ENCODE results near the gene PTPRJ. TPM values are rescaled to one million over a fixed set of nuclear protein-coding genes. Genes with fewer than 3 reads are reported as not detected.

Gene PTPRJ
- polyA plus RNA-seq, 1 donor (not counting 4 experiments of a cell fraction or from before 2014, with no cell fraction given): 0.84 TPM

- Histone ChIP-seq H3K79me2 (ENCODE audit: control insufficient read depth, insufficient read depth, low read length) (no peaks in the 10 kb centered on the region), H3K4me2 (ENCODE audit: control insufficient read depth, extremely low read depth, insufficient read depth, low read depth, low read length) (no peak overlapping the region), H3K27ac (ENCODE audit: control insufficient read depth, insufficient read depth, low read length) (no peak overlapping the region), H3K4me1 (ENCODE audit: control insufficient read depth, extremely low read depth, insufficient read depth, low read length) (peaks cover 7% of the 10 kb centered on the region), H3K9me3 (ENCODE audit: control insufficient read depth, low read depth, low read length) (no peaks in the 10 kb centered on the region), H3K36me3 (ENCODE audit: control insufficient read depth in 2 of 2, extremely low read depth in 1 of 2, insufficient read depth in 2 of 2, low read length in 2 of 2) (no peaks in the 10 kb centered on the region), H3K4me3 (ENCODE audit: control insufficient read depth in 2 of 3, extremely low read depth in 1 of 3, insufficient read depth in 2 of 3, low read depth in 1 of 3, low read length in 3 of 3) (no peak overlapping the region), H4K20me1 (ENCODE audit: control insufficient read depth, extremely low read depth, insufficient read depth, low read length) (no peaks in the 10 kb centered on the region), H3K27me3 (ENCODE audit: control insufficient read depth, extremely low read depth, insufficient read depth, low read length) (no peaks in the 10 kb centered on the region), H3K9ac (ENCODE audit: control insufficient read depth, extremely low read depth, insufficient read depth, low read length) (no peak overlapping the region), H3K9me1 (ENCODE audit: control insufficient read depth, extremely low read depth, insufficient read depth, low read length) (no peaks in the 10 kb centered on the region), H2AFZ (ENCODE audit: control insufficient read depth, low read length) (no peak overlapping the region)
- TF ChIP-seq CTCF (optimal IDR thresholded peaks at IDR 0.05 in 1 of 3, IDR thresholded peaks at IDR 0.05 in 1 of 3, conservative IDR thresholded peaks at IDR 0.05 in 1 of 3; ENCODE audit: extremely low read depth in 1 of 3, insufficient read depth in 2 of 3, low read length in 3 of 3) (no peak), EZH2 (IDR thresholded peaks at IDR 0.05; ENCODE audit: low read length) (no peak)
- DNase-seq (ENCODE audit: low read depth, low spot score): no peak
- FAIRE-seq: no peak
- dilution Hi-C loops (cut with MboI; ENCODE audit: extremely low pct_ligation_motif_present, low sequenced_read_pairs): no loop called here
These were observed 6.4 kb downstream of the PTPRJ start for GRCh38 chr11:47986742-47987141.

GRCh38 chr11:47987310-47987709 lies 7.0 kb downstream of the PTPRJ start:
- Histone ChIP-seq H3K9ac (ENCODE audit: control insufficient read depth, extremely low read depth, insufficient read depth, low read length) (no peak overlapping the region), H3K79me2 (ENCODE audit: control insufficient read depth, insufficient read depth, low read length) (no peaks in the 10 kb centered on the region), H2AFZ (ENCODE audit: control insufficient read depth, low read length) (no peak overlapping the region), H3K4me1 (ENCODE audit: control insufficient read depth, extremely low read depth, insufficient read depth, low read length) (peaks cover 7% of the 10 kb centered on the region), H3K27me3 (ENCODE audit: control insufficient read depth, extremely low read depth, insufficient read depth, low read length) (no peaks in the 10 kb centered on the region), H3K9me1 (ENCODE audit: control insufficient read depth, extremely low read depth, insufficient read depth, low read length) (no peaks in the 10 kb centered on the region), H3K4me2 (ENCODE audit: control insufficient read depth, extremely low read depth, insufficient read depth, low read depth, low read length) (no peak overlapping the region), H4K20me1 (ENCODE audit: control insufficient read depth, extremely low read depth, insufficient read depth, low read length) (no peaks in the 10 kb centered on the region), H3K4me3 (ENCODE audit: control insufficient read depth in 2 of 3, extremely low read depth in 1 of 3, insufficient read depth in 2 of 3, low read depth in 1 of 3, low read length in 3 of 3) (no peak overlapping the region), H3K9me3 (ENCODE audit: control insufficient read depth, low read depth, low read length) (no peaks in the 10 kb centered on the region), H3K27ac (ENCODE audit: control insufficient read depth, insufficient read depth, low read length) (no peak overlapping the region), H3K36me3 (ENCODE audit: control insufficient read depth in 2 of 2, extremely low read depth in 1 of 2, insufficient read depth in 2 of 2, low read length in 2 of 2) (no peaks in the 10 kb centered on the region)
- dilution Hi-C loops (cut with MboI; ENCODE audit: extremely low pct_ligation_motif_present, low sequenced_read_pairs): no loop called here
- TF ChIP-seq CTCF (optimal IDR thresholded peaks at IDR 0.05 in 1 of 3, IDR thresholded peaks at IDR 0.05 in 1 of 3, conservative IDR thresholded peaks at IDR 0.05 in 1 of 3; ENCODE audit: extremely low read depth in 1 of 3, insufficient read depth in 2 of 3, low read length in 3 of 3) (no peak), EZH2 (IDR thresholded peaks at IDR 0.05; ENCODE audit: low read length) (no peak)
- no peak for DNase-seq (ENCODE audit: low read depth, low spot score)
- no peak for FAIRE-seq
